Astrocyte (in vitro differentiated cells and primary cell): ENCODE results near the gene RBX1.

Source experiments
- CTCF ChIP-seq: IDR thresholded peaks from 2 replicates; pipeline ENCODE4 v1.5.1; 2011; ENCODE audit warnings: low read depth, mild to moderate bottlenecking, inconsistent platforms, low read length, moderate library complexity; ENCODE audit not compliant: insufficient read depth
- EZH2 ChIP-seq: IDR thresholded peaks from 2 replicates; pipeline ENCODE4 v1.6.1; 2012; ENCODE audit warnings: mild to moderate bottlenecking, low read length, inconsistent platforms; ENCODE audit not compliant: insufficient read depth

GRCh38 chr22:40928657-40929056 is 22.5 kb upstream of the RBX1 start:
- TF ChIP-seq CTCF (no peak), EZH2 (no peak)
